OCI-LY1 (cell line): ENCODE data around the gene GSKIP.

Experiments used
- CTCF ChIP-seq: fragments of 200-600 bp; sonication (generic), shearing (Covaris generic); IDR thresholded peaks from 2 replicates; pipeline ENCODE4 v1.5.1; 2017; ENCODE audit warnings: mild to moderate bottlenecking, antibody characterized with exemption, low read length, moderate library complexity, mixed read lengths
- EZH2 ChIP-seq: fragments of 200-600 bp; sonication (generic), shearing (Covaris generic); IDR thresholded peaks from 2 replicates; pipeline ENCODE4 v1.8.0; 2017; ENCODE audit warnings: borderline replicate concordance, mixed run types, mild to moderate bottlenecking, antibody characterized with exemption, low read length, moderate library complexity, mixed read lengths

GRCh38 chr14:96354246-96354645 lies 9.1 kb upstream of the GSKIP start:
- TF ChIP-seq CTCF: no peak
- TF ChIP-seq EZH2: no peak
